Fibroblast of skin of back (primary cell): ENCODE results near the gene EPHA6. TPM values are rescaled to one million over a fixed set of nuclear protein-coding genes. Genes with fewer than 3 reads are reported as not detected.

Experiments
- DNase-seq: peaks from one replicate; pipeline ENCODE4 v3.0.0-alpha.2; 2013
- polyA plus RNA-seq, 2 experiments: library from polyadenylated mRNA; unstranded; fragments of 120-200 nt; gene quantifications; one replicate each; pipeline ENCODE4 v1.2.1, GENCODE V29; 2013; ENCODE audit not compliant: insufficient read length in 2 of 2

EPHA6 gene
- 0.53 TPM for polyA plus RNA-seq (2013, experiment 1 of 2; ENCODE audit: insufficient read length)
- 1.5 TPM for polyA plus RNA-seq (2013, experiment 2 of 2; ENCODE audit: insufficient read length)

DNA sequence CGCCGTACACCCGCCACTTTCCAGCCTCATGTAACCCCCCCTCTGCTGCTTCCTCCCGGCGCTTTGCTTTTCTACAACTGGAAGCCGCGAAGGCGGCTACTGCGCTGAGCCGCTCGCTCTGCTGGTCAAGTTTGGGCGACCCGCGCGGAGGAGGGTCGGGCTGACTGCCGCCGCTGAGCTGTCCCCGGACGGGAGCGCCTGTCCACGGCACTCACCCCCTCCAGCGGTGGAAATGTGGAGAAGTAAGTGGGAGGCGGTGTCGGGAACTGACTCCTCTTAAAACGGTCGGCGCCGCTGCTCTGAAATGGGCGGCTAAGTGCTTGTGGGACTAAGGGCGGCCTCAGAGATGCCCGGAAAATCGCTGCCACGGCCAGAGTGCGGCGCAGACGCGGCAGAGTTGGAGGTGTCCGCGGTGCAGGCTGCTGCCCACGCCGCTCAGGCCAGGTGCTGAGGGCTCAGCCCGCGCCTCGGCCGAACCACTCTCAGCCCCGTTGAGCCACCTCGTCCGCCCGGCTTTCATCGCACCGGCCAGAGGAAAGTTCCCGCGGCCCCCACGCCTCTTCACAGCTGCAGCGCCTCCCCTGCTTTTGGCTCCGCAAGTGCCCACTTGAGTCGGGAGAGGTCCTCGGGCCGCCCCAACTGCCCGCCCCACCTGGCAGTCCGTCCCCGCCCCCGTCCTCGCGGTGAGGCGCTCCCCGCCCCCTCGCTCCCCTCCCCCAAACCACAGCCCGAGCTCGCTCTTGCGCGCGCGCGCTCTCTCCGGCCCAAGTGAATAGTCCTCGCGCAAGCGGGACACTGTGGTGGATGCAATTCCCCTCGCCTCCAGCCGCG lies at the start of gene EPHA6:
Gene EPHA6 (plus strand): TSS at position 775 of the 831 bp plus-strand sequence.
- DNase-seq, result peak; percentile 72

DNA sequence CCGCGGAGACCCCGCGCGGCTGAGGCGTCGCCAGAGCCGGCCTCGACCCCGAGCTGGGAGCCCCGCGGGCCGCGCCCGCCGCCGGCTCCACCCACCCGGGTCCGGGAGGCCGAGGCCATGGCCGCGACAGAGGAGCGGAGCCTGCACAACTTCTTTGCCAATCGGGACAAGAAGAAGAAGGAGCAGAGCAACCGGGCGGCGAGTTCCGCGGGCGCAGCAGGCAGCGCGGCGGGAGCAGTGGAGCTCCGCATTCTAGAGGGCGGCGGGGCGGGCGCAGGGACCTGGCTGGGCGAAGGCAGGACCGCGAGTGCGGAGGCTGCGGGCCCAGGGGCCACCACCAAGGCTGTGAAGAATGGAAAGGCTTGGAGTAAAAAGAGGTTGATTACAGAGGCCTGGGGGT lies 37.6 kb upstream of the EPHA6 start:
- no peak for DNase-seq

DNA sequence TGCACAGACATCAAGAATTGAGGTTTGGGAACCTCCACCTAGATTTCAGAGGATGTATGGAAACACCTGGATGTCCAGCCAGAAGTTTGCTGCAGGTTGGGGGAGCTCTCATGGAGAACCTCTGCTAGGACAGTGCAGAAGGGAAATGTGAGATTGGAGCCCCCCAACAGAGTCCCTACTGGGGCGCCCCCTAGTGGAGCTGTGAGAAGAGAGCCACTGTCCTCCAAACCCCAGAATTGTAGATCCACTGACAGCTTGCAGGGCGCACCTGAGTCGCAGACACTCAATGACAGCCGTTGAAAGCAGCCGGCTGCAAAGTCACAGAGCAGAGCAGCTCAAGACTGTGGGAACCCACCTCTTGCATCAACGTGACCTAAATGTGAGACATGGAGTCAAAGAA lies 34.6 kb upstream of the EPHA6 start:
- DNase-seq, result no peak

DNA sequence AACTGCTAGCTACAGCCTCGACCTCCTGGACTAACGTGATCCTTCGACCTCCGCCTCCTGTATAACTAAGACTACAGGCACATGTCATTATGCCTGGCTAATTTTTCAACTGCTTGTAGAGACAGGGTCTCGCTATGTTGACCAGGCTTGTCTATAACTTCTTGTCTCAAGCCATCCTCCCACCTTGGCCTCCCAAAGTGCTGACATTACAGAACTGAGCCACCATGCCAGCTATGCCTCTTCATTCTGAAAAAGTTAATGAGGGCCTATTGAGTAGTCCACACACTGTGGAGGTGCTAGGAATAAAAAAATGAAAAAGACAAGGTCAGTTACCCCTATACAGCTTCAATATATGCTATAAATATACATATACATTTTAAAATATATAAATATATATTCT lies 18.3 kb upstream of the EPHA6 start:
- no peak for DNase-seq

DNA sequence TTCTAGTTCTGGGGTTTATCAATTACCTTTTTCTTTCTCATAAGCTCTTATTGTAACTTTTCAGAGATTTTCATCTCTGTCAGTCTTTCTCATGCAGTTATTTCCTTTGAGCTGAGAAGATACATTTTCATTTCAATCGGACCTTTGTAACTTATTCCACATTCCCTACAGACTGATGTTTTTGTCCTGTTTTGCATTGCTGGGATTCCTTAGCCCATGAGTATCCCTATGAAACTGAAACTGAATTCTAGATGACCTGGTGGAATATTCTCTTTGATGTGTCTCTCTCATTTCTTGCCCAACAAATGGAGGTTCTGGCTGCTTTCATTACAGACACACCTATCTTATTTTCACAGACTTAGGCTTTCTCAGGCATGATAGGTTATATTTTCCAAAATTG lies 10.5 kb upstream of the EPHA6 start:
- no peak for DNase-seq

DNA sequence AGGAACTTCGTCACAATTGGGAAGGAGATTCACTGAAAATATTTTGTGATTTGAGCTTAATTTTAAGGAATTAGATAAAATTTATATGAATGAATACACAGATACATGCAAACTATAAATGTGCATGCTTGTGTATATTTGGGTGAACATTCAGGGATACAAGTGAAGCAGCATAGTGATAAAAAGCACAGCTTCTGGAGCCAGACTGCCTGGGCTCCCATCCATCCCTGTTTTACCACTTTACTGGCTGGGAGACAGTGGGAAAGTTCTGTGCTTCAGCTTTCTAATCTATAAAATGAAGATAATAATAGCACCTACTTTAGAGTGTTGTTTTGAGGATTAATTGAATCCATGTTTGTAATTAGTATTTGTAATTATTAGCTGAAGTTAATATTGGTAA lies 8.1 kb upstream of the EPHA6 start:
- no peak for DNase-seq

DNA sequence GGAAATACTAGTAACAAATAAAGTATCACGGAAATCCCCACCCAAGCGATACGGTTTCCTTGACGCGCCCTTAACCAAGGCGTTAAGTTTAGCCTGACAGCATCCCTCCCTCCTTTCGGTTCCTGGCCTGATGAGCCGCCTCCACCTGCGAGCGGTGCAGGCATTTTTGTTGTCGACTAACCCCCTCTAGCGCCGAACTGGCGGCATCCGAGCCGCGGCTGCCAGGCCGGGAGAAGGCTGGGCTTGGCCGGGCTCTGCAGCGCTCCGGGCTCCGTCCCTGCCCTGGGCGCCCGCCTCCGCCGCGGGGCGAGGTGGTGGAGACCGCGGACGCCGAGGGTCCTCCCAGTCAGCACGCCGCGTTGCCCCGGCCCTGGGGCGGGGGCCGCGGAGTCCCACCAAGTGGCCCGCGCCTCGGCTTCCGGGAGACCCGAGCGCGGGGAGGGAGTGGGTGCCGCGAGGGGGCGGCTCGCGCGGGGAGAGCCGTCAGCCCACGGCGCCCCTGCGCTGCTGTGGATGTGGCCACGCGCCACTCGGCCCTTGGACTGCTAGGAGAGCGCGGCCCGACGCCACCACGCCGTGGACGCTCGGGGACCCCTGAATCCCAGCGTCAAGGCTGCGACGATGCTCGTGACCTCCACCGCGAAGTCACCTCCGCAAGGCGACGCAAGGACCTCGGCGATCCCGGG lies 1.1 kb upstream of the EPHA6 start:
- peak; percentile 76 for DNase-seq

DNA sequence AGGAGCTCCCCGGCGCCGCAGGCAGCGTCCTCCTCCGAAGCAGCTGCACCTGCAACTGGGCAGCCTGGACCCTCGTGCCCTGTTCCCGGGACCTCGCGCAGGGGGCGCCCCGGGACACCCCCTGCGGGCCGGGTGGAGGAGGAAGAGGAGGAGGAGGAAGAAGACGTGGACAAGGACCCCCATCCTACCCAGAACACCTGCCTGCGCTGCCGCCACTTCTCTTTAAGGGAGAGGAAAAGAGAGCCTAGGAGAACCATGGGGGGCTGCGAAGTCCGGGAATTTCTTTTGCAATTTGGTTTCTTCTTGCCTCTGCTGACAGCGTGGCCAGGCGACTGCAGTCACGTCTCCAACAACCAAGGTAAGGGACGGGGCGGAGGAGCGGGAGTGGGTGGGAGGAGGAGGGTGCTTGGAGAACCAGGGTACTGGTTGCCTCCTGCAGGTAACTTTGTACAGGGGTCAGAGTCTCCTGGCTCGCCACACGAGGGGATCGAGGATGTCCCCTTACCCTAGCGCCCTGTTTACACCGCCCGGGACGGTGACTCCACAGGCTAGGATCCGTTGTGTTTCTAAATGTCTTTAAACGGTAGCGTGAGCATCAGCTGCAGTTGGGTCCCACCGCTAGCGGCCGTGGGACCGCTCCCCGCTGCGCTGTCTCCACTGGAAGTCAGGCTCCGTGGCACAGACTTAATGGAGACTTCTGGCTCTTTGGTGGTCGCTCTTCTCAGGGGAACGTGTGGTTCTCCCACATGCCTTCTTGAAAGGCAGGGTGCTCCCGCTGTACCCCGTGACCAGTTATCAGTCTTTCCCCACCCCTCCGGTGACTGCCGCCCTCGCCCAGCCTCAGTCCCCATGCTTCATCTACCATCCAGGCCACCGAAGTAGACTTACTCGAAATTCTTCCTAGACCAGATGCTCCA lies 515 bp downstream of the EPHA6 start:
- no peak for DNase-seq

DNA sequence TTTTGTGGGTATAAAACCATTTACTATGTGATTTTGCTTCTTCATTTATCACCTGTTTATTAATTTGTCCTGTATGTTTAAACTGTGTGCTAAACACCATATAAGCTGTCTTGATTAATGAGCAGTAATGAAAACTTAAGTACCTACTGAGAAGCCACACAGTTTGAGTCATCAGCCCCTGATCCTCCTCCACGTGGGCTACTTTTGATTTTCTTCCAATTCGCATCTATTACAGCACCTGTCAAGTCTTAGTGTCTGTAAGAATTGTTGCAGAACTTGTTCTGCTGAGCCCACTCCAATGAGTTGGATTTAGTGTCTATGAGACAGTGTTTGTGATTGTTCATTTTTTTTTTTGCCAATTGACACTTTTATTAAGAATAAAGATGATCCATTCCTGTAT lies 16.8 kb downstream of the EPHA6 start:
- no peak for DNase-seq

DNA sequence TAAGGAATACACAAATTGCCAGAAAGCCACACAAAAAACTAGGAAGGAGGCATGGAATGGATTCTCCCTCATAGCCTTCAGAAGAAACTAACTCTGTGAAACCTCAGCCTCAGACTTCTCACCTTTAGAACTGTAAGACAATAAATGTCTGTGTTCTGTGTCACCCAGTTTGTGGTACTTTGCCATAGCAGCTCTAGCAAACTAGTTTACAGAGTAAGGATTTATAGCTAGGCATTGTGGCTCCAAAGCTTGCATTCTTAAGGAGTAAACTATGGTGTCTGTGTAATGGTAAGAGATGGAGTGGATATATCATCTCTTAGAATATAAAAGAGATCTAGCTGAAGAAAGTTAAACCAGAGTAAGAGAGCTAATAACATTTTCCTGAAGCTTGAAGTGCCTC lies 18.9 kb downstream of the EPHA6 start:
- no peak for DNase-seq

DNA sequence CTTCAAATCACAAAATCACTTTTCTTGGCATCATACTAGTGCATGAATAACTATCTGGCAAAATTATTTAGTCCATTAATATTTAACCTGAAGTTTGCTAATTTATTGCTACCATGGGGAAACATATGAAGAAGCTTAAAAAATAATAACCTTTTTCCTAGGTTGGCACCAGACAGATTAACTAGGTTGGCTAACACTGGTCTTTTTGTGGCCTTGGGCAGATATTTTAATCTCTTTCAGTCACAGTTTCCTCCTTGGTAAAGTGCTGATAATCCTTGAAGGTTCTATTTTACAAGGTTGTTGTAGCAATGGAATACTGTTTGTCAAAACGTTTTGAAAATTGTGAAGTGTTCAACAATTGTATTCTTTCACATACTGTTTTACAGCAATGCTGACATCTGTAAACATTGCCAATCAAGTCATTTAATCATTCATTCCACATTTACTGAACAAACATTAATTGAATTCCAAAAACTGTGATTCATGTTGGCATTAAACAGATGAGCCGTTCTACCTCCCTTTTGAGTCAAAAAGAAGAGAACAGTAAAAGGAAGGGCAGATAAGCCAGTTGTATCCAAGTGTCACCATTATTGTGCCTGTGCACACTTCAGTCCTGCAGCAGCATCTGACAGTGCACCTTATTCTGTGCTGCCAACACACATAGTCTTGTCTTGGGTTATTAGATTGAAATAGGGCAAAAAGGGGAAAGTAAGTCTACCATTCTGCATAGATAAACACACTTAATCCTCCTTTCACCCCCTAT lies 21.9 kb downstream of the EPHA6 start:
- no peak for DNase-seq

DNA sequence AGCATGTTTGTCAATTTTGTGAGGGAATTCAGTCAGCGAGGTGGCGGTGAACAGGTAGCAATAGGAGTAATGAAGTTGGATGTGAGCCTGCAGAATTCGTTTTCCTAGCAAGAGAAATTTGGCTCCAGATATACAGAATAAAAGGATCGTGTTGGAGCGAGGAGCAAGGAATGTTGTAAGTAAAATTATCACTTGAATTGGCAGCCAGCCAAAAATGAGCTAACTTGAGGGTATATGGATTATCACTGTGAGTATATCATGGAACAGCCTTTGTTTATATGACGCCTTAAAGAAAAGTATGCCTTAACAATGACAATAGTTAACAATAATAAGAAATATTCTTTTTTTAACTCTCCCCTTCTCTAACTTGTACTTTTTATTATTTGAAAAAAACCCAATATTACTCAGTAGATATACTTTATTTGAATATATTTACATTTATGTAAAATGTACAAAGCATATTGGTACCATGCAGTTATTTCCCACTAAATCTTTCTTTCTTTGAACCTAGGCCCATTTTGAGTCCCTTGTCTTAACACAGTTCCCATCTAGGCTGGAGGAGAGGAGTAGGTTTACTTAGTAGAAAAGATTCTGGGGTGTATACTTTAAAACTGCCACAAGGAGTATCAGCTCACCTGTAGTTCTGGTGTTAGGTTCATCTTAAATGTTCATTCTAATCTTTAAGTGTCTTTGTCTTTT lies 29.3 kb downstream of the EPHA6 start:
- peak; percentile 3 for DNase-seq

DNA sequence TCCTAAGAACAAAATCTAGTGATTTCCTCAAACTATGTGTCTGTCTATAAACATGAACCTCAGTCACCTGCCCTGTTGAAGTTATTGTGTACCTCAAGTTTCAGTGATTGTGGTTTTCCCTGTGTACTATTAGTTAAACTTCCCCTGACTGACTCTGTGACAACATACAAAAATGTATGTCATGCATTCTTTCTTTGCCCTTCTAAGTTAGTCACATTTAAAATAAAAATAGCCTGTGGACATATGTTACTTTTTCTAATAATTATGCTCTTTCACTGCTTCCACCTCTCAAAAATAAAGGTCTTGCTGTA lies 29.8 kb downstream of the EPHA6 start:
- DNase-seq, result no peak

DNA sequence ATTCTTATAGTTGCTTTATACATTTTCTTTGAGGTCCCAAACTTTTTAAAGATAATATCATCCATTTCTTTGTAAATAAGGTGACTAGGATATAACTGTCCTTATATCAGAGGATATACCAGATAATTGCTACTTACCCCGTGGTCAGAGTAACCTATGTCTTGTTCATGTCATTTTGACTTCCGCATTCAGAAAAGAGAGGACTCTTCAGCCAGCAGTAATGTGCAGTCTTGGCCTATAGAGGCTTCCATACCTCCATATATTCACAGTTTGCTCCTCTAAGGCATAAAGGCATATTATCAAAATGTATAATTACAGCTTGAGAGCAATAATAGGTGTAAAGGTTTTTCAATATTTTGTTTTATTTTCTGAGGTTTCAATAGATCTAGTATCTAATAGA lies 38.5 kb downstream of the EPHA6 start:
- DNase-seq, result no peak

DNA sequence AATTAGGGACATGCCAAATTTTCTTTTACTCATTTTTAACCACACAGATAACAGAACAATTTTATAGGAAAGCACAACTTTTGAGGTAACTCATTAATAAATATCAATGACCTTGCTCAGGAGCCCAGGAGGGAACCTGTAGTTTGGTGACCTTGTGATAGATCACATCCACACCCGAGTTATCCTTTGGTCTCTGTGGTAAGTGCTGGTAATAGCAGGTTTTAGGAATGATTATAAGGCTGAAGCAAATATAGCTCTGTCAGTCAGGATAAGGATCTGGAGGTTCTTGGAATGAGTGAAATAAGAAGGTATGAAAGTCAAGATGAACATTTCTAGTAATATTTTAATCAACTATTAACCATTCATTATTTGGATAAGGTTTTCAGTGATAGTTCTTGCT lies 46.5 kb downstream of the EPHA6 start:
- DNase-seq, result no peak

DNA sequence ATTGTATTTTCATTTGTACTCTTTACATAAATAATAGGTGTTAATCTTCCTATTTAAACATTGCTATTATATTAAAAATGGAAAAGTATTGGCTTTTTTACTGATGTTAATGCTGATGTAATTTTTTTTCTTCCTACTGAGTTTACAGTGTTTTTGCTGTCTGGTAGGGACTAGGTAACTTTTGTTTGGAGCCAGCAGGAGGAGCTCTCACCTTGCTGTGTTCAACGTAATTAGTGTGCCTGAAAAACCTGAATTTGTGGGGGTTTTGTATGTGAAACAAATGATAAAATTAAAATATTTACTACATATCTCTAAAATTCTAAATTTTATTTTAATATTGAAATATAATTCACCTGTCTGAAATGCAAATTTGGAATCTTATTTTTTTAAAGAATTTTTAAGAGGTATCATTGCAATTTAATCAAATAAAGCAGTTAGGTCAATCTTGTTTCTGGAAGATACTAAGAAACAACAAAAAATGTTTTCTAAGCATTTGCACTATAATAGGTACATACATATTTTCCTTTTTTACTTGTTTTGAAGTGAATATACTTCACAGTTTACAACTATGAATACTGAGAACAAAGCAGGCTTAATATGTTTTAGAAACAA lies 48.8 kb downstream of the EPHA6 start:
- DNase-seq, result peak; percentile 34

DNA sequence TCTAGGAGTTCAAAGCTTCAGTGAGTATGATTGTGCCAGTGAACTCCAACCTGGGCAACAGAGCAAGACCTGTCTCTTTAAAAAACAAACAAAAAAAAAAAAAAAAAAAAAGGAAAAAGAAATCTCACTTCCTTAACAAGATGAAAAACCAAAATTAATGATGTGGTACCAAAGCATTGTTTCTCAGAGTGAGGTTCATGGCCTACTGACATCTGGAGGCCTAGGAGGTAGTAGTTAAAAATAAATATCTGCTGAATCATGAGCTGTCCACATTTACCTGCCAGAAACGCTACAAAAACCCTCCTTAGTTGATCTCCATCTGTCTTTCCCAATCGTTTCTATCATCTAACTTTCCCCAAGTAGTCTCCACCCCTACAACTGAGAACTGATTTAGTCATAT lies 51.2 kb downstream of the EPHA6 start:
- no peak for DNase-seq

DNA sequence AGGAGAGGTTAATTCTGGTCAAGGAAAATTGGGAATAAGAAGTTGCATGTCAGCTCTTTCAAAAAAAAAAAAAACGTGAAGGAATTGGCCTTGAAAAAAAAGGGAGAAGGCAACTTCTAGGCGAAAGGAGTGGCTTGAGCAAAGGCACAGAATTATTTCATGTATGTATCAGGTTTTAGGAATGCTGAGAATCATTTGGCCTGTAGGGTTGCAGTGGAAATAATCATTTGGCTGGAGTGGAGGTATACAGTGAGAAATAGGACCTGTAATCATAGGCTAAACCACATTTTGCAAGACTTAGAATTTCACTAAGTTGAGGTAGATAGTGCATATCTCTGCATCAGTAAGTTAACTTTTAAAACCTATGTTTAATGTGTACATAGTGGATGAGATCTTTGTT lies 54.9 kb downstream of the EPHA6 start:
- no peak for DNase-seq

DNA sequence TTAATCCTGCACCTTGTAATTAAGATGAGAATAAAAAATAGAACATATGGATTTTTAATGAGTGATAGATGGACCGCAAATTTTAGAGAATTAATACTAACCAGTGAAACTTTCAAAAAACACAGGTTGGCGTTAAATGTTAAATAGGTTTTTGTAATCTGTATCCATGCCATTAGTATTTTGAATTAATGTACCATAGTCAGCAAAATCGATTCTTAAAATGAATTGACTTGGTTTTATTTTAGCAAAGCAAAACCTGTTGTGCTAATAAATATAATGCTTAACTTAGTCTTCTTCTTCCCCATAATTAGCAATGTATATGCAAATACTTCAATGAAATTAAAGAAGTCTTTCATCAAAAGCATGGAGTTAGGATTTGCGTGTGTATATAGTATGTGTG lies 63.1 kb downstream of the EPHA6 start:
- no peak for DNase-seq

DNA sequence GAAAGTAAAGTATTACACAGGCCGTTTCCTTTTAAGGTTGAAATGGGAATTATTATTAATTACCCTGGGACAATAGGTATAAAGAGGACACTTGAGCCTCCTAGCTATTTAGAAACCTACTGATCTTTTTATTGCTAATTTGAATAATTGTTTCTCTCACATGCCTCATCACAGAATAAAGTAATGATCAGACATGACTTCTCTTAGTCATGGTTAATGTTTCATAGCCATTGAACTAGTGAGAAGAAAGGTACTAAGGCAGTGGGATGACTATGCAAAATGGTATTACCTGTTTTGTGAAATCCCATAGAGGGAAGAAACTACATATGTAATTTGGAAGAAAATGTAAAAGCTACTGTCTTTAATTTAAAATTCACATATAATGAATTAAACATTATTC lies 85.6 kb downstream of the EPHA6 start:
- DNase-seq, result no peak

DNA sequence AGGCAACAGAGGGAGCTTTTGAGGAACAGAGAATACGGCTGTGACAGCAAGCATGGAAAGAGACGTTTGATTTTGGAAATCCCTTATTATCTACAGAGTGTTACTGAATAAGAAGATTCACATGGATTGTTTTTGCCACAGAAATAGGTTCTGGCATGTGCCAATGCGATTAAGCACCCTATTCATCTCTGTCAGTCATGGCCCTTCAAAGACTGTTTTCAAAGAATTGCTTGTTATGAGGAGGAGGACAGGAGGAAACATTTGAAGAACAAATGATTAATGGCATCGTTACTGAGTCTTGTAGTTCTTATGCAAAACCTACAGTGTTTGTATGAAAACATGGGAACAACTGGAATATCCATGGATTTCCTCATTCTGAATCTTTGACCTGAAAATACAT lies 86.2 kb downstream of the EPHA6 start:
- no peak for DNase-seq
